ENCODE measurements around the gene KCNIP4. TPM values are rescaled to one million over a fixed set of nuclear protein-coding genes. Genes with fewer than 3 reads are reported as not detected.

Gene KCNIP4
- total RNA-seq, 1 donor from 2014 or later, result not detected

- Mint-ChIP-seq H3K9me3 (peaks cover 5% of the 10 kb centered on the region), H3K4me1 (no peaks in the 10 kb centered on the region), H3K27ac (no peak overlapping the region), H3K36me3 (ENCODE audit: low read depth) (no peaks in the 10 kb centered on the region), H3K4me3 (no peak overlapping the region), H3K27me3 (no peaks in the 10 kb centered on the region)
- no peak for TF ChIP-seq CTCF (IDR thresholded peaks at IDR 0.05)
- ChIA-PET CTCF (no interaction called here), POLR2A (no interaction called here)
- ATAC-seq (ENCODE audit: low read depth) (no peak), DNase-seq (no peak)
- intact Hi-C loops (cut with micrococcal nuclease), result no loop called here
These were observed 100.6 kb downstream of the KCNIP4 start for GRCh38 chr4:21848021-21848420.

GRCh38 chr4:21845663-21846062 lies 102.9 kb downstream of the KCNIP4 start:
- Mint-ChIP-seq H3K4me1 (no peaks in the 10 kb centered on the region), H3K4me3 (no peak overlapping the region), H3K27me3 (no peaks in the 10 kb centered on the region), H3K27ac (no peak overlapping the region), H3K36me3 (ENCODE audit: low read depth) (no peaks in the 10 kb centered on the region), H3K9me3 (peaks cover 5% of the 10 kb centered on the region)
- ATAC-seq (ENCODE audit: low read depth) (no peak), DNase-seq (no peak)
- ChIA-PET CTCF (no interaction called here), POLR2A (no interaction called here)
- intact Hi-C loops (cut with micrococcal nuclease), result no loop called here
- no peak for TF ChIP-seq CTCF (IDR thresholded peaks at IDR 0.05)

- ATAC-seq (ENCODE audit: low read depth) (no peak), DNase-seq (no peak)
- POLR2A ChIA-PET, result no interaction called here
- peaks cover 6% of the 10 kb centered on the region for H3K9me3 Mint-ChIP-seq
- no peak for TF ChIP-seq CTCF (IDR thresholded peaks at IDR 0.05)
- no peaks in the 10 kb centered on the region for H3K36me3 Mint-ChIP-seq (ENCODE audit: low read depth)
- H3K27ac Mint-ChIP-seq, result no peak overlapping the region
- CTCF ChIA-PET, result no interaction called here
- no peaks in the 10 kb centered on the region for H3K4me1 Mint-ChIP-seq
- no peak overlapping the region for H3K4me3 Mint-ChIP-seq
- no peaks in the 10 kb centered on the region for H3K27me3 Mint-ChIP-seq
- intact Hi-C loops (cut with micrococcal nuclease), result no loop called here
These were observed 112.9 kb downstream of the KCNIP4 start for GRCh38 chr4:21835712-21836111.

- ChIA-PET POLR2A (no interaction called here), CTCF (no interaction called here)
- H3K4me1 Mint-ChIP-seq, result no peaks in the 10 kb centered on the region
- intact Hi-C loops (cut with micrococcal nuclease), result no loop called here
- DNase-seq, result no peak
- no peaks in the 10 kb centered on the region for H3K36me3 Mint-ChIP-seq (ENCODE audit: low read depth)
- TF ChIP-seq CTCF (IDR thresholded peaks at IDR 0.05), result no peak
- ATAC-seq (ENCODE audit: low read depth), result no peak
- no peak overlapping the region for H3K4me3 Mint-ChIP-seq
- peaks cover 6% of the 10 kb centered on the region for H3K9me3 Mint-ChIP-seq
- H3K27ac Mint-ChIP-seq, result no peak overlapping the region
- H3K27me3 Mint-ChIP-seq, result no peaks in the 10 kb centered on the region
These were observed 118.3 kb downstream of the KCNIP4 start for GRCh38 chr4:21830272-21830671.

- intact Hi-C loops (cut with micrococcal nuclease), result no loop called here
- H3K36me3 Mint-ChIP-seq (ENCODE audit: low read depth), result no peaks in the 10 kb centered on the region
- CTCF ChIA-PET, result no interaction called here
- DNase-seq (no peak), ATAC-seq (ENCODE audit: low read depth) (no peak)
- peaks cover 3% of the 10 kb centered on the region for H3K9me3 Mint-ChIP-seq
- POLR2A ChIA-PET, result no interaction called here
- TF ChIP-seq CTCF (IDR thresholded peaks at IDR 0.05), result no peak
- no peaks in the 10 kb centered on the region for H3K4me1 Mint-ChIP-seq
- no peak overlapping the region for H3K27ac Mint-ChIP-seq
- H3K4me3 Mint-ChIP-seq, result no peak overlapping the region
- no peaks in the 10 kb centered on the region for H3K27me3 Mint-ChIP-seq
These were observed 121.0 kb downstream of the KCNIP4 start for GRCh38 chr4:21827575-21827974.
